H54 (cell line): ENCODE measurements around the gene HIBADH.
A peak's percentile ranks its signal among the peaks of the same experiment; 100 is the strongest.

Source experiments
- DNase-seq: peaks from one replicate; pipeline ENCODE4 v3.0.0; 2011; ENCODE audit warnings: low spot score, mixed read lengths; ENCODE audit not compliant: insufficient read length
- FAIRE-seq: peaks from 3 replicates; lab custom pipeline; 2011; peaks lifted over from hg19 to GRCh38; lab: Jason Lieb, UNC
- POLR2A ChIP-seq: IDR thresholded peaks from 2 replicates; pipeline ENCODE4 v1.6.1; 2011; ENCODE audit warnings: low read depth, mild to moderate bottlenecking, low read length

HIBADH gene

DNA sequence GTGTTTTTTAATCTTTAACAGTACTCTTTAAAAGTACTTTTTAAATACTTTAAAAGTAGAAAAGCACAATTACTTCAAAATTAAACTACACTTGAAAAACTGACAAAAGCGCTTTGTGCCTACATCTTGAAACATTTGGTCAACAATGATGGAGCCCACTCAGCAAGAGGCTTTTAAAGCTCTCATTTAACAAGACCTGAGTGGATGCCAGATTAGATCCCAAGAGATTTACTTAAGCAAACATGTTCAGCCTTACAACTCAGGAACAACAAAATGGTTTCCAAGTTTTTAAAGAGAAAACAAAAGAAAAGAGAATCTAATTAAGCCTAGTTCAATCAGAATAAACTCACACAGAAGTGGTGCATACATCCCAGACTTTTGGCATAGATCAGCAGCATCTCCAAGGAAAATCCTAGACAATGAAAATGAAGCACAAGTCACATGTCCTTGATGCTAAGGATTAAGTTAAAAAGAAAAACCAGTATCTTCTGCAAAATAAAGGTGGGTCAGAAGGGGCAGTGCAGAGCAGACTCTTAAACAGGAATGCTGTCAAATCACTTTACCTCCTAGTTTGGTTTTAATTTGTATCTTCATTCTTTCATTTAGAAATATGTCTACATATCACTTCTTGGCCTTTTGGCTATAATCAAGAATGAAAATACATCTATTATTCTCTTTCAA, 26.2 kb downstream of the HIBADH start:
- TF ChIP-seq POLR2A, result no peak
- no peak for DNase-seq
- FAIRE-seq, result peak; percentile 55

- no peak for TF ChIP-seq POLR2A
- no peak for DNase-seq
- FAIRE-seq, result no peak
Measured at GRCh38 chr7:27635728-27636127, 27.0 kb downstream of the HIBADH start.

DNA sequence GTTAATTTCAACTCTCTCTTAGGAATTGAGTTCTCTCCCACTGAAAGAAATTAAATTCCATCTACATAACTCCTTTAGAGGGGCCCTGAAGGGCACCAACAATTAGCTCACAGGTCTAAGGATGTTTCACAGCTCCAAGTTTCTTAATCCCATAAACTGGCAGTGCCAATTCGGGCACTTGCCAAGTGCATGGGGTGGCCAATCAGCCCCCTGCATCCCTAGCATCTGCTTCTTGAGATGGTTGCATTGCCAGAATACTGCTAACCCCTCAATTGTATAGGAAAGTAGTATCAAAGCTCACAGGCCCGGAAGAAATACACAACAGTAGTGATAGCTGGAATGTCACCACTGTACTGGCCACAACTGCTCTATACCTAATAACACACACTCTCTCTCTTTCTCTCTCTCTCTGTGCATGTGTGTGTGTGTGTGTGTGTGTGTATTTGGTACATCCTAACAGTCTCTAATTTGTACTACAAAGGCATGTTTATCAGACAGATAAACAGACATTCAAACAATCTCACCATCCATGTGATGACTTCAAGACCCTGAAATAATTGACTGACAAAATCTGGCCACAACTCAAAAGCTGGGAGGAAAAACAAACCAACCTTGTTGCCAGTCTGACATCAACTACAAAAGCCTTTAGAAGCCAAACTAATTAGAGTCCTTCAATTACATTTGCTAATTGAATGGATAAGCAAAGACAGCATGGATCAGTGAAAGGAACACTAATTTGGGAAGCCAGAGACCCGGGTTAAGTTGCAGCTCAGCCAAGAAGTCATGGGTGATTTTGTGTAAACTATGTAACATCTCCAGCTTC, 27.8 kb downstream of the HIBADH start:
- no peak for TF ChIP-seq POLR2A
- FAIRE-seq (no peak), DNase-seq (no peak)

- DNase-seq (no peak), FAIRE-seq (peak; percentile 68)
- no peak for TF ChIP-seq POLR2A
Measured at GRCh38 chr7:27633062-27633461, 29.6 kb downstream of the HIBADH start.

DNA sequence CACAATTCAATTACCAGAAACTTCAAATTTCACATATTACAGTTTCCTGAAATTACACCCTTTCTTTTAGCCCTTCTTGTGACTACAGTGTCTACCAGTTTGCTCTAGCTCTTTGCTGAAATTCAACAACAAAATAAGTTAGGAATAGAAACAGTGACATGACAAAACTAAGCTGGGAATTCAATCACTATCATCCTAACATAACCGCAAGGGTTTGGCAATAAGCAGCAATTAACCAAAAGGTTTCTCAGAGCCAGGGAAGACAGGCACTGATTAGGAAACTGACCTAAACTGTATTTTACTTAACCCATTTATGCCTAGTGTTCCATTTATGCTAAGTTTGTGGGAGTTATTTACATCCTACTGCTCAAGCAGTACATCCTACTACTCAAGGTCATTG, 31.3 kb downstream of the HIBADH start:
- no peak for TF ChIP-seq POLR2A
- FAIRE-seq (no peak), DNase-seq (no peak)

DNA sequence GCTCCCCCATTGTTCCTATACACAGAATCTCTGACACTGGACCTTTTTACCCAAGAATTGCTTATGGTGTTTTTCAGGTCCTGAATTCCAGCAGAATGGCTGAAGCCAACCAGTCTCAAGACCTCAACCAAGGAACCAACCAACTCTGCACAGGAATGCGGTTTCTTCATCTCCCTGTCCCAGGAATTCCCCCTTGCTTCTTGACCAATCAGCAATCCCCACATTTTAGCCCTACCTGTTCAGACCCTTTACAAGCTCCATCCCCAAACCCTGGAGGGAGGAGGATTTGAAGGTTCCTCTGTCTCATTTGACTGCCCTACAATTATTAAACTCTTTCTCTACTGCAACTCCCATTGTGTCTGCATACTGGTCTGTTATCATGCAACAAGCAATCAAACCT, 35.5 kb downstream of the HIBADH start:
- no peak for TF ChIP-seq POLR2A
- no peak for DNase-seq
- peak; percentile 23 for FAIRE-seq

GRCh38 chr7:27619492-27619891, 43.2 kb downstream of the HIBADH start:
- FAIRE-seq (no peak), DNase-seq (no peak)
- no peak for TF ChIP-seq POLR2A

- no peak for FAIRE-seq
Measured at GRCh38 chr7:27617651-27618381, 44.9 kb downstream of the HIBADH start.

GRCh38 chr7:27616914-27617548, 45.7 kb downstream of the HIBADH start:
- DNase-seq, result no peak
- no peak for TF ChIP-seq POLR2A
- no peak for FAIRE-seq

More at GRCh38 chr7:27617651-27618381, 44.9 kb downstream of the HIBADH start:
- no peak for TF ChIP-seq POLR2A
- DNase-seq, result no peak

DNA sequence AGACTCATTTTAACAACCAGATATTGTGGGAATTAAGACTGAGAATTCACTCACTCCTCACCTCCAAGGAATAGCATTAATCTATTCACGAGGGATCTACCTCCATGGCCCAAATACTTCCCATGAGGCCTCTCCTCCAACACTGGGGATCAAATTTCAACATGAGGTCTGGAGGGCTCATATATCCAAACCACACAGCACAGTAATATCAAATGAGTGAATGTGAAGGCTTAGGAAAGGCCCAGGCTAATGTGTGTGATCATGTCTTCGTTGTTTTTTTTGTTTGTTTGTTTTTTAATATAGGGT, 46.5 kb downstream of the HIBADH start:
- no peak for TF ChIP-seq POLR2A
- no peak for DNase-seq
- FAIRE-seq, result no peak

- FAIRE-seq, result no peak
- DNase-seq, result no peak
- no peak for TF ChIP-seq POLR2A
Measured at GRCh38 chr7:27615420-27616185, 47.1 kb downstream of the HIBADH start.

DNA sequence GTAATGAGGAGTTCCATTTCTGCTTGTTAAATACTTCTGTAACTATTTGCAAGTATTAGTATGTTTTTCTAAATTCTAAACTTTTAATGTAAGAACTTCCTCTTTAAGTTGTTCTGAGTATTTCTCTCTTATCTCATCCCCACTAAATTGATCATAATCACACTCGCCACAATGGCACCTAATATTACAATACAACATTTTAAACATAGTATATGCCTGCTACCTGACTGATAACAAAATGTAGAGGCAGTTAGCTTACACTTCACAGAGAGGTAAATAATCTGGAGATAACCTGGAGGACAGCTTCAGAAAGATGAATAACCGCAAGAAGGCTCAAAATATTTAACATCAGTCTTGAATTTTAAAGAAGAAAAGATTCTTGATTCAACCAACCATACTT, 48.6 kb downstream of the HIBADH start:
- FAIRE-seq (no peak), DNase-seq (no peak)
- TF ChIP-seq POLR2A, result no peak

DNA sequence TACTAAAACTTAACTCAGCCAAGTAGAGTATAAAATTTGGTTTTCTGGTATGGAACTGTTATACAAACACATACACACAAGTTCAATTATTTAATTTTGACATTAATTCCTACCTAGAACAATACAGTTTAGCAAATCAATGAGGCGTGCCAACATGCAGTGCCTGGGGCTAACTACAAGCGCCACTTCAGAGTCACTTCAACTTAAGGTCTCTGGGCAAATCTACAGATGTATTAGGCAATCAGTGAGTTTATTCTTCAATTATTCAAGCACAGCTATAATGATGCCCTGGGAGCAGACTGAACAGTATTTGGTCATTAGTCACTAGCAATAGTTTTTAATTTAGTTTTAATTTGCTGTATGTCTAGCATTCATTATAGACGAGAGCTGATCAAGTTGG, 51.6 kb downstream of the HIBADH start:
- FAIRE-seq (peak; percentile 55), DNase-seq (no peak)
- no peak for TF ChIP-seq POLR2A
